ENCODE data around the gene VAV2. TPM values are rescaled to one million over a fixed set of nuclear protein-coding genes. Genes with fewer than 3 reads are reported as not detected.

Gene VAV2
- total RNA-seq, 4 donors from 2014 or later: 10.3 to 20.1 (median 13.1) TPM

GRCh38 chr9:133759946-133760345, 232.2 kb downstream of the VAV2 start:
- WGBS, 2 donors: 64 to 77% methylated on average over 4 to 7 of the region's 11 CpGs
- Histone ChIP-seq H3K27ac (no peak overlapping the region), H3K27me3 (peaks cover 0 to 3% of the 10 kb centered on the region in 2 donors), H3K4me3 (no peak overlapping the region), H3K9me3 (peaks cover 0 to 5% (median 0%) of the 10 kb centered on the region in 4 donors), H3K36me3 (peaks cover 0 to 36% (median 0%) of the 10 kb centered on the region in 3 donors), H3K4me1 (peaks cover 0 to 11% (median 0%) of the 10 kb centered on the region in 4 donors)
- TF ChIP-seq EP300 (IDR thresholded peaks at IDR 0.05): no peak
- DNase-seq (ENCODE audit: low spot score in 2 of 2): no peak

DNA sequence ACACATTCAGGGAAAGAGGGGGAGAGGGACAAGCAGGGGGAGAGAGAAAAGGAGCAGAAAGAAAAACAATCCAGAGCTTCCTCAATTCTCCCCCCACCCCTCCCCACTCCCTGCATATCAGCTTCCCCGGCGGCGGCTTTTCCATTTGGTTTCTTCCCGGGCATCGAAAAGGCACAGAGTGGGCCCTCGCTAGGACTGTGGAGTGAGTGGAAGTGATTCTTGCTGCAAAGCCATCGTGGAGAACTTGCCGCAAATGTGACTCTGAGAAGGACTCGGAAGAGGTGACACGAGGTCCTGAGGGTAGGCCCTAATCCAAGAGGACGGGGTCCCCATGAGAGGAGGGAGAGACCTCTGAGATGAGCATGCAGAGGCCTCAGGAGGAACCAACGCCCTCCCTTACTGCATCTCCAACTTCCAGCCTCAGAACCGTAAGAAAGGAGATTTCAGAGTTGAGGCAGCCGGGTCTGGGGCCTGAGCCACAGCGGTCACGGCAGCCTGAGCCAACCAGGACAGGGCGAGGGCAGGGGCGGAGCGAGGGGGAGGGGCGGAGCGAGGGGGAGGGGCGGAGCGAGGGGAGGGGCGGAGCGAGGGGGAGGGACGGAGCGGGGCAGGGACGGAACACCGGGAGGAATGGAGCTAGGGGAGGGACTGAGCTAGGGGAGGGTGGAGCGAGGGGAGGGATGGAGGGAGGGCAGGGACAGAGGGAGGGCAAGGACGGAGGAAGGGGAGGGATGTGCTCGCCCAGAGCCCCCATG, 232.8 kb downstream of the VAV2 start:
- DNase-seq (ENCODE audit: low spot score in 2 of 2): peak; percentile 22 to 34
- Histone ChIP-seq H3K27me3 (peaks cover 0 to 5% of the 10 kb centered on the region in 2 donors), H3K36me3 (peaks cover 0 to 30% (median 0%) of the 10 kb centered on the region in 3 donors), H3K9me3 (no peaks in the 10 kb centered on the region), H3K4me1 (peaks cover 0 to 15% (median 0%) of the 10 kb centered on the region in 4 donors), H3K27ac (peak overlapping the region in 1 of 4 donors; percentile 33), H3K4me3 (no peak overlapping the region)
- WGBS, 2 donors: 46 to 78% methylated on average over 26 to 31 of the region's 32 CpGs
- TF ChIP-seq EP300 (IDR thresholded peaks at IDR 0.05): no peak
- no peak for TF ChIP-seq POLR2A (IDR thresholded peaks at IDR 0.05)
- TF ChIP-seq, protein P1, sequence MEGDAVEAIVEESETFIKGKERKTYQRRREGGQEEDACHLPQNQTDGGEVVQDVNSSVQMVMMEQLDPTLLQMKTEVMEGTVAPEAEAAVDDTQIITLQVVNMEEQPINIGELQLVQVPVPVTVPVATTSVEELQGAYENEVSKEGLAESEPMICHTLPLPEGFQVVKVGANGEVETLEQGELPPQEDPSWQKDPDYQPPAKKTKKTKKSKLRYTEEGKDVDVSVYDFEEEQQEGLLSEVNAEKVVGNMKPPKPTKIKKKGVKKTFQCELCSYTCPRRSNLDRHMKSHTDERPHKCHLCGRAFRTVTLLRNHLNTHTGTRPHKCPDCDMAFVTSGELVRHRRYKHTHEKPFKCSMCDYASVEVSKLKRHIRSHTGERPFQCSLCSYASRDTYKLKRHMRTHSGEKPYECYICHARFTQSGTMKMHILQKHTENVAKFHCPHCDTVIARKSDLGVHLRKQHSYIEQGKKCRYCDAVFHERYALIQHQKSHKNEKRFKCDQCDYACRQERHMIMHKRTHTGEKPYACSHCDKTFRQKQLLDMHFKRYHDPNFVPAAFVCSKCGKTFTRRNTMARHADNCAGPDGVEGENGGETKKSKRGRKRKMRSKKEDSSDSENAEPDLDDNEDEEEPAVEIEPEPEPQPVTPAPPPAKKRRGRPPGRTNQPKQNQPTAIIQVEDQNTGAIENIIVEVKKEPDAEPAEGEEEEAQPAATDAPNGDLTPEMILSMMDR (IDR thresholded peaks at IDR 0.05): no peak

DNA sequence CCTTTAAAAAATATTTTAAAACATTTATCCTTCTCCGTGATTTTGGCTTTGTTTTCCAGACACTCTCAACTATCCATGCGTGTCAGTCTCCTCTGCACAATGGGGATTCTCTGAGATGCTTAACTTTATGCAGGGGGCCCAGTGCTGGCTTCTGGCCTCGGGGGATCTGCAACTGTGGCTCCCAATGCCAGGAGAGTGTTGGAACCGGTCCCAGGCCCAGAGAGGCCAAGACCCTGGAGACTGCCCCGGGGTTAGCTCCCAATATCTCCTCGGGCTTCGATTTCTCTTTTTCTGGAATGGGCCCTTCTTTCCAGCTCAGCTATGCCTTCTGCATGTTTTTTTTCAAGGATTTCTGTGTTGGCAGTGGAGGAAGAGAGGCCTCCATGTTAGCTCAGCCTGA, 233.9 kb downstream of the VAV2 start:
- 51 to 54% methylated on average over 7 of the region's 7 CpGs for WGBS, 2 donors
- Histone ChIP-seq H3K9me3 (no peaks in the 10 kb centered on the region), H3K27ac (no peak overlapping the region), H3K27me3 (peaks cover 0 to 5% of the 10 kb centered on the region in 2 donors), H3K4me1 (peaks cover 0 to 15% (median 0%) of the 10 kb centered on the region in 4 donors), H3K4me3 (no peak overlapping the region), H3K36me3 (peaks cover 0 to 19% (median 0%) of the 10 kb centered on the region in 3 donors)
- TF ChIP-seq, protein P1 (IDR thresholded peaks at IDR 0.05): no peak
- TF ChIP-seq EP300 (IDR thresholded peaks at IDR 0.05): no peak
- no peak for TF ChIP-seq POLR2A (IDR thresholded peaks at IDR 0.05)
- no peak for DNase-seq (ENCODE audit: low spot score in 2 of 2)

DNA sequence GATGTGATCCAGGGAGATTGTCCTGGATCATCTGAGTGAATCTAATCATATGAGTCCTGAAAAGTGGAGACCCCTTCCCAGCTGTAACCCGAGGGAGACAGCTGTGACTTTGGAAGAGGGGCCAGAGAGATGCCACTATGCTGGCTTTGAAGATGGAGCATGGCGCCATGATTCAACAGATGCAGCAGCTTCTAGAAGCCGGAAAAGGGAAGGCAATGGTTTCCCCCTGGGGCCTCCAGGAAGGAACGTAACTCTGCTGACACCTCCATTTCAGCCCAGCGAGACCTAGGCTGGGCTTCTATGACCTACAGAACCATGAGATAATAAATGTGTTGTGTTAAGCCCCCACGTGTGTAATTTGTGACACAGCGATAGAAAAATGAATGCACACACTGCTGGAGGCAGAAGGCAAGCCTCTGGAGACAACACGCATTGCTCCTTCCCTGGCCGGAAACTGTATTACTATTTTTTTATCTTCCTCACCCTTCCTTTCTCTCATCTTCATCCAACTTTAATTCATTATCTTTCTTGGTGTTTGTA, 237.4 kb downstream of the VAV2 start:
- TF ChIP-seq, protein P1 (IDR thresholded peaks at IDR 0.05): no peak
- TF ChIP-seq POLR2A (IDR thresholded peaks at IDR 0.05) (no peak), EP300 (IDR thresholded peaks at IDR 0.05) (no peak)
- no peak for DNase-seq (ENCODE audit: low spot score in 2 of 2)
- Histone ChIP-seq H3K27me3 (peaks cover 0 to 13% of the 10 kb centered on the region in 2 donors), H3K9me3 (no peaks in the 10 kb centered on the region), H3K36me3 (peaks cover 0 to 4% (median 0%) of the 10 kb centered on the region in 3 donors), H3K4me1 (peaks cover 0 to 15% (median 0%) of the 10 kb centered on the region in 4 donors), H3K4me3 (no peak overlapping the region), H3K27ac (no peak overlapping the region)
- 36 to 42% methylated on average over 9 of the region's 9 CpGs for WGBS, 2 donors

DNA sequence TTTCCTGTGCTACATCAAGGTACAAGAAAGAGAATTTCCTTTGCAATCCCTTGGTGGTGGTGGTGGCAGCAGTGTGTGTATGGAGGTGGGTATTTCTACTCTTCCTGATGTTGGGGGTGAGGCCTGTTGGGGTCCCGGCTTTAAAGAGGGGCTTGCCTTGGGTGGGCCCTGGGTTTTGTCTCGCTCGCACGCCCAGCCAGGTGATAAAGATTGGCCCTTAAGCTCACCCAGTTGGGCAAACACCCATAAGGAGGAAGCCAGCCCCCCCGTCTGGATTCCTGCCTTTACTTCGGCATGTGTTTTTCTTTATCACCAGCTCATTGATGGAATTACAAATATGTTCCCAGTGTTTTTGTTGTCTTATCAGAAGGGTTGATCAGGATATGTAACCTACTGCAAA, 237.9 kb downstream of the VAV2 start:
- peaks cover 0 to 12% (median 0%) of the 10 kb centered on the region in 4 donors for H3K4me1 ChIP-seq
- peaks cover 0 to 1% (median 0%) of the 10 kb centered on the region in 3 donors for H3K36me3 ChIP-seq
- DNase-seq (ENCODE audit: low spot score in 2 of 2): no peak
- no peak for TF ChIP-seq POLR2A (IDR thresholded peaks at IDR 0.05)
- TF ChIP-seq, protein P1 (IDR thresholded peaks at IDR 0.05): no peak
- TF ChIP-seq EP300 (IDR thresholded peaks at IDR 0.05): no peak
- no peak overlapping the region for H3K27ac ChIP-seq
- no peaks in the 10 kb centered on the region for H3K9me3 ChIP-seq
- H3K4me3 ChIP-seq: no peak overlapping the region
- peaks cover 0 to 16% of the 10 kb centered on the region in 2 donors for H3K27me3 ChIP-seq
- 84% methylated on average over 6 of the region's 6 CpGs for WGBS, 2 donors

Measured in tibial nerve (tissue), 4 donors.